ENCODE results near the gene PRKACA.

DNA sequence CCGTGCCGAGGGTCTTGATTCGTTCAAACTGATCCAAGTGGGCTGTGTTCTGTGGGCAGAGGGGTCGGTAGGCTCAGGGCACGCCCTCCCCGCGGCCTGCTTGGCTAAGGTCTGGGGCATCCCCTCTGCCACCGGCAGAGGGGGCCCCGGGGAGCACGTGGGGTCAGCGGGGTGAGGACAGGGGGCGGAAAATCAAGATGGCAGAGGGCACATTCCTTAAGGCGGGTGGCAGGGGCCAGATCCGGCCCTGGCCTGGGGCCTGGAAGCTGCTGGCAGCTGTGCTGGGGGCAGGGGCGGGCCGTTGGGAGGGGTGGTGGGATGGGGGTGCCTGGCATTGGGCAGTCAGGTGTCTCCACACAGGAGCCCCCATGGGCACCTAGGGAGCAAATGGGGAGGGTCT lies 10.7 kb downstream of the PRKACA start:
- TF ChIP-seq, protein P1, sequence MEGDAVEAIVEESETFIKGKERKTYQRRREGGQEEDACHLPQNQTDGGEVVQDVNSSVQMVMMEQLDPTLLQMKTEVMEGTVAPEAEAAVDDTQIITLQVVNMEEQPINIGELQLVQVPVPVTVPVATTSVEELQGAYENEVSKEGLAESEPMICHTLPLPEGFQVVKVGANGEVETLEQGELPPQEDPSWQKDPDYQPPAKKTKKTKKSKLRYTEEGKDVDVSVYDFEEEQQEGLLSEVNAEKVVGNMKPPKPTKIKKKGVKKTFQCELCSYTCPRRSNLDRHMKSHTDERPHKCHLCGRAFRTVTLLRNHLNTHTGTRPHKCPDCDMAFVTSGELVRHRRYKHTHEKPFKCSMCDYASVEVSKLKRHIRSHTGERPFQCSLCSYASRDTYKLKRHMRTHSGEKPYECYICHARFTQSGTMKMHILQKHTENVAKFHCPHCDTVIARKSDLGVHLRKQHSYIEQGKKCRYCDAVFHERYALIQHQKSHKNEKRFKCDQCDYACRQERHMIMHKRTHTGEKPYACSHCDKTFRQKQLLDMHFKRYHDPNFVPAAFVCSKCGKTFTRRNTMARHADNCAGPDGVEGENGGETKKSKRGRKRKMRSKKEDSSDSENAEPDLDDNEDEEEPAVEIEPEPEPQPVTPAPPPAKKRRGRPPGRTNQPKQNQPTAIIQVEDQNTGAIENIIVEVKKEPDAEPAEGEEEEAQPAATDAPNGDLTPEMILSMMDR (IDR thresholded peaks at IDR 0.05; ENCODE audit: low read depth, low read length) = no peak
- TF ChIP-seq EZH2phosphoT487 (IDR thresholded peaks at IDR 0.05; ENCODE audit: low read depth) = no peak
